ACC112 (cell line): Measurements from ENCODE around the gene SMIM24.

ENCODE experiments used
- H2AFZ ChIP-seq: fragments of 200-600 bp; sonication (generic); one replicate; pipeline ENCODE4 v1.6.0; 2017; ENCODE audit warnings: antibody characterized with exemption, low read length; ENCODE audit not compliant: unreplicated experiment
- H3K27ac ChIP-seq: fragments of 200-600 bp; sonication (generic); 2 replicates; pipeline ENCODE4 v1.5.1; 2014; ENCODE audit warnings: low read depth, mild to moderate bottlenecking, antibody characterized with exemption, low read length, moderate library complexity
- H3K27me3 ChIP-seq: fragments of 200-600 bp; sonication (generic); 2 replicates; pipeline ENCODE4 v1.6.1; 2014; ENCODE audit warnings: mild to moderate bottlenecking, antibody characterized with exemption, low read length, moderate library complexity, mixed read lengths; ENCODE audit not compliant: insufficient read depth
- H3K36me3 ChIP-seq: fragments of 200-600 bp; sonication (generic); 2 replicates; pipeline ENCODE4 v1.6.1; 2016; ENCODE audit warnings: mild to moderate bottlenecking, antibody characterized with exemption, low read length, moderate library complexity, mixed read lengths; ENCODE audit not compliant: insufficient read depth
- H3K4me1 ChIP-seq: fragments of 200-600 bp; sonication (generic); one replicate; pipeline ENCODE4 v1.6.1; 2016; ENCODE audit warnings: low read length, mixed read lengths; ENCODE audit not compliant: insufficient read depth, unreplicated experiment, control insufficient read depth
- H3K4me3 ChIP-seq: fragments of 200-600 bp; sonication (generic); 2 replicates; pipeline ENCODE4 v1.5.1; 2014; ENCODE audit warnings: mild to moderate bottlenecking, low read depth, low read length
- H3K79me2 ChIP-seq: fragments of 200-600 bp; sonication (generic); one replicate; pipeline ENCODE4 v1.6.0; 2016; ENCODE audit warnings: low read length; ENCODE audit not compliant: control insufficient read depth, unreplicated experiment, insufficient read depth

SMIM24 gene

DNA sequence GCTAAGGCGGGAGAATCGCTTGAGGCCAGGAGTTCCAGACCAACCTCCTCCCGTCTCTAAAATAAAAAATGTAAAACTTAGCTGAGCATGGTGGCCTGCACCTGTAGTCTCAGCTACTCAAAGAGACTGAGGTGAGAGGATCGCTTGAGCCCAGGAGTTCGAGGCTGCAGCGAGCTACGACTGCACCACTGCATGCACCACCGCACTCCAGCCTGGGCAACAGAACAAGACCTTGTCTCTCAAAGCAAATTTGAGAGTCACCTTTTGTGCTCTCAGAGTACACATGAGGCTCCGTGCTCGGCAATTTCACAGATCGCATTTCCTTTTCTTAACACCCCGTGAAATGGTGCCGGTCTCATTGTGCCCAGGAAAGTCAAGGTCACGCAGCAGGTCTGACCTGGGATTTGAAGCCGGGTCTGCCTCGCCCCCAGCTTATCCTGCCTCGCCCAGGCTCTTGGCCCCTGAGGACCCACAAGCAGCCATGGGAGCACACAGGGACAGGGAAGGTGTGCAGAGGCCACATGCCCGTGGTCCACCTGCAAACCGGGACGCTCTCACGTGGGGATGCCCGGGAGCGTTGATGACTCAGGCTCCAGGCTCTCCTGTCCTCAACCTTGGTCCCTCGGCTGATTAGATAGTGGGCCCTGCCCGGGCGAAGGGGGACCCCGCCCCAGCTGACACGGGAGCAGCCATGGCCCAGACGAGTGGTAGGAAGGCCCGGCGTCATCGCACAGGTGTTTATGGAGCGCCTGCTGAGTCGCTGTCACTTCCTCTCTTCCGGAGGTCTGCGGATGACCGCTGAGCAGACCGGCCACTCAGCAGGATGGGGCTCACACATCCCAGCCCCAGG, 1.1 kb upstream of the SMIM24 start:
- H3K27me3 ChIP-seq: peaks cover 33% of the 10 kb centered on the region
- H3K27ac ChIP-seq: no peak overlapping the region
- no peak overlapping the region for H3K4me3 ChIP-seq
- no peak overlapping the region for H2AFZ ChIP-seq
- H3K36me3 ChIP-seq: no peaks in the 10 kb centered on the region
- H3K79me2 ChIP-seq: no peaks in the 10 kb centered on the region
- no peaks in the 10 kb centered on the region for H3K4me1 ChIP-seq

DNA sequence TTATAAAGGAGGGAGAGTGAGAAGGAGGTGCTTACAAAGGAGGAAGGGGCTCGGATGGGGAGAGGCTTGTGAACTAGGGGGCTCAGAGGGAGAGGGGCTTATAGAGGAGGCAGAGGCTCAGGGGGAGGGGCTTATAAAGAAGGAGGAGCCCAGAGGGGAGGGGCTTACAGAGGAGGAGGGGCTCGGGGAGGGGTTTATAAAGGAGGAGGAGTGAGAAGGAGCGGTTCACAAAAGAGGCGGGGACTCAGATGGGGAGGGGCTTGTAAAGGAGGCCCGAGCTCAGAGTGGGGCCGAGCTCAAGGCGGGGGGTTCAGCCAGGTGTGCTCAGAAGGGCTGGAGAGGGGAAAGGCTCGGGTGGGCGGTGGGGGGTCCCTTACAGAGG, 500 bp downstream of the SMIM24 start:
- Histone ChIP-seq H3K4me3 (no peak overlapping the region), H2AFZ (no peak overlapping the region), H3K79me2 (no peaks in the 10 kb centered on the region), H3K4me1 (no peaks in the 10 kb centered on the region), H3K36me3 (no peaks in the 10 kb centered on the region), H3K27ac (no peak overlapping the region), H3K27me3 (peaks cover 33% of the 10 kb centered on the region)

DNA sequence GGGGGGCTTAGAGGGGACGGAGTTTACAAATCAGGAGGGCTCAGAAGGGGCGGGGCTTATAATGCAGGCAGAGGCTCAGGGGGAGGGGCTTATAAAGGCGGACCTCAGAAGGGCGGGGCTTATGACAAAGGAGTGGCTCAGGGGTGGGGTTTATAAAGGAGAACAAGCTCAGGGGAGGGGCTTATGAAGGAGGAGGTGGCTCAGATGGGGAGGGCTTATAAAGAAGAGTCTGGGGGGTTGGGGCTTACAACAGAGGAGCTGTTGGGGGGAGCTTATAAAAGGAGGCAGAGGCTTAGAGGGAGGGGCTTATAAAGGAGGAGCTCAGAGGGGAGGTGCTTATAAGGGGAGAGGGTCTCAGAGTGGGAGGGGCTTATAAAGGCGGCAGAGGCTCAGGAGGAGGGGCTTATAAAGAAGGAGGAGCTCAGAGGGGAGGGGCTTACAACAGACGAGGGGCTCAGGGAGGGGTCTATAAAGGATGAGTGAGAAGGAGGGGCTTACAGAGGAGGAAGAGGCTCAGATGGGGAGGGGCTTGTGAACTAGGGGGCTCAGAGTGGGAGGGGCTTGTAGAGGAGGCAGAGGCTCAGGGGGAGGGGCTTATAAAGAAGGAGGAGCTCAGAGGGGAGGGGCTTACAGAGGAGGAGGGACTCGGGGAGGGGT, 1.0 kb downstream of the SMIM24 start:
- Histone ChIP-seq H3K27me3 (peaks cover 33% of the 10 kb centered on the region), H3K79me2 (no peaks in the 10 kb centered on the region), H3K4me1 (no peaks in the 10 kb centered on the region), H3K27ac (no peak overlapping the region), H3K36me3 (no peaks in the 10 kb centered on the region), H3K4me3 (no peak overlapping the region), H2AFZ (no peak overlapping the region)

DNA sequence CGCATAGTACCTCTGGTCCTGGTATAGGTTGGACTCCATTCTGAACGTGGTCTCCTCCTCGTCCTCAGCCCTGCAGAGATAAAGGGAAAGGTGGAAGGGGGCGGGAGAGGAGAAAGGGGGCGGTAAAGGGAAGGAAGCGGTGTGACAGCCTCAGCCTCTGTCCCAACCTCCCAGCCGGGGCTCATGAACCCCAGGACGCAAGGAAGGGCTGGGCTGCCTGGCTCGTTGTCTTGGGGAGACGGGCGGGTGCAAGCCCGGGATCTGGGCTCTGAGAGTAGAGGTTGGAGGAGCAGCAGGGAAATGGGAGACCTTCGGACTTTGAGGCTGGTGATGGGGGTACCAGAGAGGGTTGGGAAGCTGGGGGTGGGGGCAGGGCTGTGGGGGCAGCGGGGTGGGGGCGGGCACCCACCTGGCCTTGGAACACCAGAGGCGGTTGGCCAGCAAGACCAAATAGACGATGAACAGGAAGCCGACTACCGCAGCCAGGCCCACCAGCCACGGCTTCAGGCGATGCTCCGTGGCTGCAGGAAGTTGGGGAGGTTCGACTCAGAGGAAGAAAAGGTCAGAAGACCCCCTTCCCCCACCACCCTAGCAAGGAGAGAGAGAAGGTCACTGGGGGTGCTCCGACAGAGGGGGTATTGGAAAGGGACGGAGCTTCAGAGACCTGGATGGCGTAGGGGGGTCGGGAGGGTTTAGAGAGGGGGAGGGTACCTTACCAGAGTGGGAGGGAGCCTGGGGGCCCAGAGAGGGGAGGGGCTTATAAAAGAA, 1.7 kb downstream of the SMIM24 start:
- Histone ChIP-seq H3K27me3 (peaks cover 33% of the 10 kb centered on the region), H3K36me3 (no peaks in the 10 kb centered on the region), H3K4me1 (no peaks in the 10 kb centered on the region), H3K79me2 (no peaks in the 10 kb centered on the region), H3K27ac (no peak overlapping the region), H2AFZ (no peak overlapping the region), H3K4me3 (no peak overlapping the region)

DNA sequence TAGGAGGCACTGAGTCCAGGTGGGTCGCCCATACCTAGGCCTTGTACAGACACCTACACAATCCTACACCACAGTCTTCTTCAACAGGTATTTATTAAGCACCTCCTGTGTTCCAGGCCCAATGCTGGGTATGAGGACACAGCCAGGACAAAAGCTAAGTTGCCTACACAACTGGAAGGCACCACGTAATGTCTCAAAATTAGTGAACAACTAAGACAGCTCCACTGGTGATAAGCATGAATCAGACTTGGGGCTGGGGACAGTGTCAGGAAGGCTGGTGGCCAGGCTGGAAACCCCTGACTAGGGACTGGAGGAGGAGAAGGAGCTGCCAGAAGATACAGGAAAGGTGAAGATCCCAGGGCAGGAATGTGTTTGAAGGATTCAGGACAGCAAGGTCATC, 2.4 kb downstream of the SMIM24 start:
- no peak overlapping the region for H3K4me3 ChIP-seq
- H2AFZ ChIP-seq: no peak overlapping the region
- no peak overlapping the region for H3K27ac ChIP-seq

DNA sequence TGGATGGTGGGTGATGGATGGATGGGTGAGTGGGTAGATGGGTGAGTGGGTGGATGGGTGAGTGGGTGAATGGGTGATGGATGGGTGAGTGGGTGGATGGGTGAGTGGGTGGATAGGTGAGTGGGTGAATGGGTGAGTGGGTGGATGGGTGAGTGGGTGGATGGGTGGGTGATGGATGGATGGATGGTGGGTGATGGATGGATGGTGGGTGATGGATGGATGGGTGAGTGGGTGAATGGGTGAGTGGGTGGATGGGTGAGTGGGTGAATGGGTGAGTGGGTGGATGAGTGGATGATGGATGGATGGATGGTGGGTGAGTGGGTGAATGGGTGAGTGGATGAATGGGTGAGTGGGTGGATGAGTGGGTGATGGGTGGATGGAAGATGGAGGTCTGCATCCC, 2.8 kb downstream of the SMIM24 start:
- Histone ChIP-seq H3K27me3 (peaks cover 27% of the 10 kb centered on the region), H3K79me2 (no peaks in the 10 kb centered on the region), H3K4me1 (no peaks in the 10 kb centered on the region), H2AFZ (no peak overlapping the region), H3K4me3 (no peak overlapping the region), H3K36me3 (no peaks in the 10 kb centered on the region), H3K27ac (no peak overlapping the region)

More for the DNA sequence above, 2.4 kb downstream of the SMIM24 start:
- H3K79me2 ChIP-seq: no peaks in the 10 kb centered on the region
- H3K4me1 ChIP-seq: no peaks in the 10 kb centered on the region
- no peaks in the 10 kb centered on the region for H3K36me3 ChIP-seq
- H3K27me3 ChIP-seq: peaks cover 30% of the 10 kb centered on the region

DNA sequence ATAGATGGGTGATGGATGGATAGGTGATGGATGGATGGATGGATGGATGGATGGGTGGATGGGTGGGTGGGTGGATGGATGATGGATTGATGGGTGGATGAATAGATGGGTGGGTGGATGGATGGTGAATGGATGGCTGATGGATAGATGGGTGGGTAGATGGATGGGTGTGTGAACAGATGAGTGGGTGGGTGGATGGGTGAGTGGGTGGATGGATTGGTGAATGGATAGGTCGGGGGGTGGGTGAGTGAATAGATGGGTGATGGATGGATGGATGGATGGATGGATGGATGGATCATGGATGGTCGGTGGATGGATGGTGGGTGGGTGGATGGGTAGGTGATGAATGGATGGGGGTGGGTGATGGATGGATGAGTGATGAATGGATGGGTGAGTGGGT, 3.5 kb downstream of the SMIM24 start:
- no peak overlapping the region for H2AFZ ChIP-seq
- no peaks in the 10 kb centered on the region for H3K4me1 ChIP-seq
- H3K79me2 ChIP-seq: no peaks in the 10 kb centered on the region
- no peaks in the 10 kb centered on the region for H3K36me3 ChIP-seq
- no peak overlapping the region for H3K4me3 ChIP-seq
- peaks cover 20% of the 10 kb centered on the region for H3K27me3 ChIP-seq
- H3K27ac ChIP-seq: no peak overlapping the region

DNA sequence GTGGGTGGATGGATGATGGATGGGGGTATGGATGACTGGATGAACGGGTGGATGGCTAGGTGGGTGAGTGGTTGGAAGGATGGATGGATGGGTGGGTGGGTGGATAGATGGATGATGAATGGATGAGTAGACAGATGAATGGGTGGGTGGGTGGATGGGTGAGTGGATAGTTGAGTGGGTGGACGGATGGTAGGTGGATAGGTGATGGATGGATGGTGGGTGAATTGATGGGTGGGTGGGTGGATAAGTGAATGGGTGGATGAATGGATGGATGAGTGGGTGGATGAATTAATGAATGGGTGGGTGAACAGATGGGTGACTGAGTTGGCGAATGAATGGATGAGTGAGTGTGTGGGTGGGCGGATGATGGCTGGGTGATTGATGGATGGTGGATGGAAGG, 4.9 kb downstream of the SMIM24 start:
- no peak overlapping the region for H3K4me3 ChIP-seq

DNA sequence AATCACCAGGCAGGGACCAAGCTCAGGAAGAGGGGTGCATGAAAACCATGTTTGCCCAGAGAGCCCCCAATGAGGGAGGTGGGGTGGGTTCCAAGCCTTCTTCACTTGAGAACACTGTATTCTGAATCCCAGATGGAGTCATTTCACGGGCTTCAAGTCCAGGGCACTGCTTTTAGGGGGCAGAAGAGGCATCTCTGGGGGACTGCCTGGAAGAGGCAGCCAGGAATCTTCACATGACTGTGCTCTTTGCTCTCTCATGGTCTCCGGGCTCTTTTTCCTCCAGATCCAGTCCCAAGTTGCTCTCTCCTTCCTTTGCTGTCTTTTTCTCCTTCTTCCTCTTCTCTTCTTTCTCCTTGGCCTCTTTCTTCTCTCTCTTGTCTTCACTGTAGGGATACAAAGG, 5.7 kb downstream of the SMIM24 start:
- Histone ChIP-seq H3K36me3 (no peaks in the 10 kb centered on the region), H3K27me3 (peaks cover 6% of the 10 kb centered on the region; the same call in 1 of the 2 replicates), H3K27ac (no peak overlapping the region), H3K79me2 (no peaks in the 10 kb centered on the region), H3K4me3 (no peak overlapping the region), H2AFZ (no peak overlapping the region), H3K4me1 (no peaks in the 10 kb centered on the region)

More for the DNA sequence above, 4.9 kb downstream of the SMIM24 start:
- Histone ChIP-seq H3K4me1 (no peaks in the 10 kb centered on the region), H2AFZ (no peak overlapping the region), H3K27me3 (peaks cover 7% of the 10 kb centered on the region; the same call in 1 of the 2 replicates), H3K36me3 (no peaks in the 10 kb centered on the region), H3K27ac (no peak overlapping the region), H3K79me2 (no peaks in the 10 kb centered on the region)

DNA sequence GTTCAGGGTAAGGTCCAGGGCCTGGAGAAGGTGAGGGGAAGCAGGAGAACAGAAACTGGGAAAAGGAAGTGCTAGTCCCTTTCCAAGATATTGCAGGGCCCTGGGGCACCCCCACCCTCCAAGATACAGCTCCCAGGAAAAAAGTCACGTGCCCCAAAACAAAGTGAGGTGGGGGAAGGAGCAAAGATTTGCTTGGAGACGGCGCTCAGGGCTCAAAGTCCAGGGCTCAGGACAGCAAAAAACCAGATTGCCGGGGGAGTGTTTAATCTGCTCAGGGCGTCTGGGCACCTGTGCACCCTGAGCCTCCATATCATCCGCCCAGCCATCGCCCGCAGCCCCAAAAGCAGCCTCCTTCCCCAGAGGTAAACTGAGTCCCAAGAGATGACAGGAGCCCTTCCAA, 6.3 kb downstream of the SMIM24 start:
- H3K27ac ChIP-seq: no peak overlapping the region
- H3K27me3 ChIP-seq: peaks cover 2% of the 10 kb centered on the region; the same call in 1 of the 2 replicates
- no peak overlapping the region for H3K4me3 ChIP-seq
- no peak overlapping the region for H2AFZ ChIP-seq
- no peaks in the 10 kb centered on the region for H3K36me3 ChIP-seq
- H3K79me2 ChIP-seq: no peaks in the 10 kb centered on the region
- no peaks in the 10 kb centered on the region for H3K4me1 ChIP-seq
